VCaP (cell line): ENCODE measurements around the gene HNRNPA1.
A peak's percentile ranks its signal among the peaks of the same experiment; 100 is the strongest.

Experiments used
- H3K27ac ChIP-seq: fragments of 450-650 bp; 2 replicates; pipeline ENCODE4 v1.5.1; 2017
- TF ChIP-seq, protein P1 (sequence below): fragments of 450-650 bp; conservative IDR thresholded peaks from 2 replicates; pipeline ENCODE4 v1.5.1; 2017; ENCODE audit warnings: mild to moderate bottlenecking, moderate library complexity

Gene HNRNPA1

GRCh38 chr12:54280468-54281260 lies at the start of gene HNRNPA1:
Gene HNRNPA1 (plus strand): TSS chr12:54280726. CDS start chr12:54280808, 82 bp downstream.
- TF ChIP-seq, protein P1, sequence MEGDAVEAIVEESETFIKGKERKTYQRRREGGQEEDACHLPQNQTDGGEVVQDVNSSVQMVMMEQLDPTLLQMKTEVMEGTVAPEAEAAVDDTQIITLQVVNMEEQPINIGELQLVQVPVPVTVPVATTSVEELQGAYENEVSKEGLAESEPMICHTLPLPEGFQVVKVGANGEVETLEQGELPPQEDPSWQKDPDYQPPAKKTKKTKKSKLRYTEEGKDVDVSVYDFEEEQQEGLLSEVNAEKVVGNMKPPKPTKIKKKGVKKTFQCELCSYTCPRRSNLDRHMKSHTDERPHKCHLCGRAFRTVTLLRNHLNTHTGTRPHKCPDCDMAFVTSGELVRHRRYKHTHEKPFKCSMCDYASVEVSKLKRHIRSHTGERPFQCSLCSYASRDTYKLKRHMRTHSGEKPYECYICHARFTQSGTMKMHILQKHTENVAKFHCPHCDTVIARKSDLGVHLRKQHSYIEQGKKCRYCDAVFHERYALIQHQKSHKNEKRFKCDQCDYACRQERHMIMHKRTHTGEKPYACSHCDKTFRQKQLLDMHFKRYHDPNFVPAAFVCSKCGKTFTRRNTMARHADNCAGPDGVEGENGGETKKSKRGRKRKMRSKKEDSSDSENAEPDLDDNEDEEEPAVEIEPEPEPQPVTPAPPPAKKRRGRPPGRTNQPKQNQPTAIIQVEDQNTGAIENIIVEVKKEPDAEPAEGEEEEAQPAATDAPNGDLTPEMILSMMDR: no peak
- H3K27ac ChIP-seq: peak within 1 kb of the TSS; percentile 98

- H3K27ac ChIP-seq: peak overlapping the region; percentile 28
These were observed 49.3 kb upstream of the HNRNPA1 start for GRCh38 chr12:54231269-54231668.

DNA sequence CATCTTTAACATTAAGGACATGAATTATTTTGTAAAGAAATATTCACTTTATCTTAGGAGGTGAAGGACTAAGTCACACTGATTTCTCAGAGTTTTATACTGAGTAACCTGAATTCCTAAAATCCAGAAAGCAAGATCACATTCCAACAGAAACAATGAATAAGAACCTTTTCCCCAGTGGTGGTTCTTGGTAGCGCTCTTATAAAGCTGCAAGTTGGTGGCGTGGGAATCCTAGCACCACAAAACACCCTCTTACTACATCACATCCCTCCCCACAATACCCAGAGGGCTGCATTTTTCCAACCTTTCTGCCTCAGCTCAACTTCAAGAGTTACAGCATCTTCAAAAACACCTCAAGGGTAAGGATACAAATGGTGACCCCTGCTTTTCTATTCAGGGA lies 47.7 kb upstream of the HNRNPA1 start:
- TF ChIP-seq, protein P1: no peak
- no peak overlapping the region for H3K27ac ChIP-seq

GRCh38 chr12:54238531-54238930 lies 42.0 kb upstream of the HNRNPA1 start:
- TF ChIP-seq, protein P1: no peak
- no peak overlapping the region for H3K27ac ChIP-seq

DNA sequence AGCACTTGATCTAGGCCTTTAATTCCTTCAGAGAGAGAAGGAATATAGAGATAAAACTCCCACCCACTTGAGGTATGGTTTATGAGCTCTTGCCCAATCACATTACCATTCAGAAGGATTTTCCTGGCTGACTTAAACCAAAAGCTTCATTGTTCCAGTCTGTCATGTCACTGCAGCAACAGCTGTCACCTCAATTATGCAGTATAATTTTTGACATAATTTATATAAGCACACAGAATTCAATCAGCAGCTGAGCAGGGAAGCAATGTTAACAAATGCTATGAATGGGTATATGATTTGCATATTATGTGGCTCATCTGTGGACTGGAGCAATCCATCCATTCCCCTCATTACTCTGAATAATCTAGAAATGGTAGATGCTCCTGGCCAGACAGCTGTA lies 40.9 kb upstream of the HNRNPA1 start:
- TF ChIP-seq, protein P1: no peak
- no peak overlapping the region for H3K27ac ChIP-seq

GRCh38 chr12:54240129-54240528 lies 40.4 kb upstream of the HNRNPA1 start:
- H3K27ac ChIP-seq: no peak overlapping the region
- TF ChIP-seq, protein P1: no peak

GRCh38 chr12:54240971-54241588 lies 39.4 kb upstream of the HNRNPA1 start:
- TF ChIP-seq, protein P1: no peak
- no peak overlapping the region for H3K27ac ChIP-seq

DNA sequence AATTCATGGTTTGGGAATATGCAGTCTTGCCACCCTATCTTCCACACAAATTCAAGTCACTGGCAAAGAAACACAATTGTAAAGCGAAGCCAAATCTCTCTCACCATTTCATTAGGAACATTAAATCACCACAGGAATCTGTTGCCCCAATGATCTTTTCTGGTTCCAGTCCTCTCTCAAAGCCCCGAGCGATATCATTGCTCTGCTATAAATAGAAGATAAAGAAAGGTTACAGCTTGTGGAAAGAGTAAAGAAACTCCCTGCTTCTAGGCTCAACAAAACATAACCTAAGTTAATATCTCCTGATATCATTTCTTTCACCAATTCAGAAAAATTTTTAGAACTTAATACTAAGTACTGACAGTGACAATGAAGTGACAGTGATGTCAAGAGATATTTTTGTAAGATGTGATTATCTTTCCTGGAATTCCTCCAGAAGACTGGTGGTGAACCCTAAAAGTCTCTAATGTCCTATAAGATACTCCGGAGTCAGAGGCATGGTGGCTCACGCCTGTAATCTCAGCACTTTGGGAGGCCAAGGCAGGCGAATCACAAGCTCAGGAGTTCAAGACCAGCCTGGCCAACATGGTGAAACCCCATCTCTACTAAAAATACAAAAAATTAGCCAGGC lies 34.4 kb upstream of the HNRNPA1 start:
- TF ChIP-seq, protein P1: no peak
- H3K27ac ChIP-seq: no peak overlapping the region
